ENCODE results near the gene SORCS1.

Gene SORCS1

DNA sequence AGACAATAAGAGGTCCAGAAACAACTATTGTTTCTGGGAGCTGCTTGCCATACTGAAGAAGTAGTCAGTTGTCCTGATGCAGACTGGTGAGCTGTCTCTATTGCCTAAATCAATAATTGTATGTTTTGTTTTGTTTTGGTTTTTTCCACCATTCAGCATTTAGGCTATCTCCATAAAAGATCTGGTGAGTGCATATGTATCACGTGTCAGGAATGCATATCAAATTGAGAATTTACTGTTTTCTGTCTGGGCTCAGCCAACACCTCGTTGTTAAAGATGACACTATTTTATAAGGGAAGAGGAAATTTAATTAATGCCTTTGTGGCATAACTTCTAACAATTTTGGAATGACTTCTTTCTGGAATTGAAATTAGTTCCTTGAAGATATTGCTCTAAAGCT lies 66.2 kb downstream of the SORCS1 start (continued):
- TF ChIP-seq, protein P1, sequence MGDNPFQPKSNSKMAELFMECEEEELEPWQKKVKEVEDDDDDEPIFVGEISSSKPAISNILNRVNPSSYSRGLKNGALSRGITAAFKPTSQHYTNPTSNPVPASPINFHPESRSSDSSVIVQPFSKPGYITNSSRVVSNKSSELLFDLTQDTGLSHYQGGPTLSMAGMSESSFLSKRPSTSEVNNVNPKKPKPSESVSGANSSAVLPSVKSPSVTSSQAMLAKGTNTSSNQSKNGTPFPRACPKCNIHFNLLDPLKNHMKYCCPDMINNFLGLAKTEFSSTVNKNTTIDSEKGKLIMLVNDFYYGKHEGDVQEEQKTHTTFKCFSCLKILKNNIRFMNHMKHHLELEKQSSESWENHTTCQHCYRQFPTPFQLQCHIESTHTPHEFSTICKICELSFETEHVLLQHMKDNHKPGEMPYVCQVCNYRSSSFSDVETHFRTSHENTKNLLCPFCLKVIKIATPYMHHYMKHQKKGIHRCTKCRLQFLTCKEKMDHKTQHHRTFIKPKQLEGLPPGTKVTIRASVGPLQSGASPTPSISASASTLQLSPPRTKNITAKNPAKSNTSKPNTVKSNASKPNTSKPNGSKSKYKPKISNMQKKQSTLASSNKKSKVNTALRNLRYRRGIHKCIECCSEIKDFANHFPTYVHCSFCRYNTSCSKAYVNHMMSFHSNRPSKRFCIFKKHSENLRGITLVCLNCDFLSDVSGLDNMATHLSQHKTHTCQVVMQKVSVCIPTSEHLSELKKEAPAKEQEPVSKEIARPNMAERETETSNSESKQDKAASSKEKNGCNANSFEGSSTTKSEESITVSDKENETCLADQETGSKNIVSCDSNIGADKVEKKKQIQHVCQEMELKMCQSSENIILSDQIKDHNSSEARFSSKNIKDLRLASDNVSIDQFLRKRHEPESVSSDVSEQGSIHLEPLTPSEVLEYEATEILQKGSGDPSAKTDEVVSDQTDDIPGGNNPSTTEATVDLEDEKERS (tag by site-specific recombination; IDR thresholded peaks at IDR 0.05) = no peak
- TF ChIP-seq, protein P2, sequence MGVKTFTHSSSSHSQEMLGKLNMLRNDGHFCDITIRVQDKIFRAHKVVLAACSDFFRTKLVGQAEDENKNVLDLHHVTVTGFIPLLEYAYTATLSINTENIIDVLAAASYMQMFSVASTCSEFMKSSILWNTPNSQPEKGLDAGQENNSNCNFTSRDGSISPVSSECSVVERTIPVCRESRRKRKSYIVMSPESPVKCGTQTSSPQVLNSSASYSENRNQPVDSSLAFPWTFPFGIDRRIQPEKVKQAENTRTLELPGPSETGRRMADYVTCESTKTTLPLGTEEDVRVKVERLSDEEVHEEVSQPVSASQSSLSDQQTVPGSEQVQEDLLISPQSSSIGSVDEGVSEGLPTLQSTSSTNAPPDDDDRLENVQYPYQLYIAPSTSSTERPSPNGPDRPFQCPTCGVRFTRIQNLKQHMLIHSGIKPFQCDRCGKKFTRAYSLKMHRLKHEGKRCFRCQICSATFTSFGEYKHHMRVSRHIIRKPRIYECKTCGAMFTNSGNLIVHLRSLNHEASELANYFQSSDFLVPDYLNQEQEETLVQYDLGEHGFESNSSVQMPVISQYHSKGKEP (tag by site-specific recombination; IDR thresholded peaks at IDR 0.05) = no peak
- no peak for TF ChIP-seq ZNF24 (tag by site-specific recombination; IDR thresholded peaks at IDR 0.05)
- no peak for TF ChIP-seq ZNF324 (tag by site-specific recombination; IDR thresholded peaks at IDR 0.05)
- no peak for TF ChIP-seq SCRT2 (tag by site-specific recombination; IDR thresholded peaks at IDR 0.05)
- TF ChIP-seq ZNF624 (tag by site-specific recombination; IDR thresholded peaks at IDR 0.05) = no peak
- TF ChIP-seq, protein P3, sequence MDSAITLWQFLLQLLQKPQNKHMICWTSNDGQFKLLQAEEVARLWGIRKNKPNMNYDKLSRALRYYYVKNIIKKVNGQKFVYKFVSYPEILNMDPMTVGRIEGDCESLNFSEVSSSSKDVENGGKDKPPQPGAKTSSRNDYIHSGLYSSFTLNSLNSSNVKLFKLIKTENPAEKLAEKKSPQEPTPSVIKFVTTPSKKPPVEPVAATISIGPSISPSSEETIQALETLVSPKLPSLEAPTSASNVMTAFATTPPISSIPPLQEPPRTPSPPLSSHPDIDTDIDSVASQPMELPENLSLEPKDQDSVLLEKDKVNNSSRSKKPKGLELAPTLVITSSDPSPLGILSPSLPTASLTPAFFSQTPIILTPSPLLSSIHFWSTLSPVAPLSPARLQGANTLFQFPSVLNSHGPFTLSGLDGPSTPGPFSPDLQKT (IDR thresholded peaks at IDR 0.05; ENCODE audit: borderline replicate concordance, low read depth, low read length) = no peak
- TF ChIP-seq, protein P4, sequence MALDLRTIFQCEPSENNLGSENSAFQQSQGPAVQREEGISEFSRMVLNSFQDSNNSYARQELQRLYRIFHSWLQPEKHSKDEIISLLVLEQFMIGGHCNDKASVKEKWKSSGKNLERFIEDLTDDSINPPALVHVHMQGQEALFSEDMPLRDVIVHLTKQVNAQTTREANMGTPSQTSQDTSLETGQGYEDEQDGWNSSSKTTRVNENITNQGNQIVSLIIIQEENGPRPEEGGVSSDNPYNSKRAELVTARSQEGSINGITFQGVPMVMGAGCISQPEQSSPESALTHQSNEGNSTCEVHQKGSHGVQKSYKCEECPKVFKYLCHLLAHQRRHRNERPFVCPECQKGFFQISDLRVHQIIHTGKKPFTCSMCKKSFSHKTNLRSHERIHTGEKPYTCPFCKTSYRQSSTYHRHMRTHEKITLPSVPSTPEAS (tag by site-specific recombination; IDR thresholded peaks at IDR 0.05) = no peak
- TF ChIP-seq GFI1B (tag by site-specific recombination; IDR thresholded peaks at IDR 0.05) = no peak
- TF ChIP-seq ZNF560 (tag by site-specific recombination; IDR thresholded peaks at IDR 0.05; ENCODE audit: borderline replicate concordance) = no peak
- TF ChIP-seq ZNF558 (tag by site-specific recombination; IDR thresholded peaks at IDR 0.05) = no peak
- TF ChIP-seq BCL11A (tag by site-specific recombination; IDR thresholded peaks at IDR 0.05; ENCODE audit: low read depth) = no peak
- no peak for TF ChIP-seq HOXD13 (CRISPR knock-in tag; IDR thresholded peaks at IDR 0.05; ENCODE audit: borderline replicate concordance)
- TF ChIP-seq, protein P5, sequence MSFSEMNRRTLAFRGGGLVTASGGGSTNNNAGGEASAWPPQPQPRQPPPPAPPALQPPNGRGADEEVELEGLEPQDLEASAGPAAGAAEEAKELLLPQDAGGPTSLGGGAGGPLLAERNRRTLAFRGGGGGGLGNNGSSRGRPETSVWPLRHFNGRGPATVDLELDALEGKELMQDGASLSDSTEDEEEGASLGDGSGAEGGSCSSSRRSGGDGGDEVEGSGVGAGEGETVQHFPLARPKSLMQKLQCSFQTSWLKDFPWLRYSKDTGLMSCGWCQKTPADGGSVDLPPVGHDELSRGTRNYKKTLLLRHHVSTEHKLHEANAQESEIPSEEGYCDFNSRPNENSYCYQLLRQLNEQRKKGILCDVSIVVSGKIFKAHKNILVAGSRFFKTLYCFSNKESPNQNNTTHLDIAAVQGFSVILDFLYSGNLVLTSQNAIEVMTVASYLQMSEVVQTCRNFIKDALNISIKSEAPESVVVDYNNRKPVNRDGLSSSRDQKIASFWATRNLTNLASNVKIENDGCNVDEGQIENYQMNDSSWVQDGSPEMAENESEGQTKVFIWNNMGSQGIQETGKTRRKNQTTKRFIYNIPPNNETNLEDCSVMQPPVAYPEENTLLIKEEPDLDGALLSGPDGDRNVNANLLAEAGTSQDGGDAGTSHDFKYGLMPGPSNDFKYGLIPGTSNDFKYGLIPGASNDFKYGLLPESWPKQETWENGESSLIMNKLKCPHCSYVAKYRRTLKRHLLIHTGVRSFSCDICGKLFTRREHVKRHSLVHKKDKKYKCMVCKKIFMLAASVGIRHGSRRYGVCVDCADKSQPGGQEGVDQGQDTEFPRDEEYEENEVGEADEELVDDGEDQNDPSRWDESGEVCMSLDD (tag by site-specific recombination; IDR thresholded peaks at IDR 0.05) = no peak
- TF ChIP-seq, protein P6, sequence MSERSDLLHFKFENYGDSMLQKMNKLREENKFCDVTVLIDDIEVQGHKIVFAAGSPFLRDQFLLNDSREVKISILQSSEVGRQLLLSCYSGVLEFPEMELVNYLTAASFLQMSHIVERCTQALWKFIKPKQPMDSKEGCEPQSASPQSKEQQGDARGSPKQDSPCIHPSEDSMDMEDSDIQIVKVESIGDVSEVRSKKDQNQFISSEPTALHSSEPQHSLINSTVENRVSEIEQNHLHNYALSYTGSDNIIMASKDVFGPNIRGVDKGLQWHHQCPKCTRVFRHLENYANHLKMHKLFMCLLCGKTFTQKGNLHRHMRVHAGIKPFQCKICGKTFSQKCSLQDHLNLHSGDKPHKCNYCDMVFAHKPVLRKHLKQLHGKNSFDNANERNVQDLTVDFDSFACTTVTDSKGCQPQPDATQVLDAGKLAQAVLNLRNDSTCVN (tag by site-specific recombination; optimal IDR thresholded peaks at IDR 0.05) = no peak
- TF ChIP-seq KLF10 (tag by site-specific recombination; IDR thresholded peaks at IDR 0.05) = no peak
- TF ChIP-seq GLIS2 (tag by site-specific recombination; IDR thresholded peaks at IDR 0.05) = no peak

All from HEK293 (cell line).